ENCODE data around the gene TRMT2A.

DNA sequence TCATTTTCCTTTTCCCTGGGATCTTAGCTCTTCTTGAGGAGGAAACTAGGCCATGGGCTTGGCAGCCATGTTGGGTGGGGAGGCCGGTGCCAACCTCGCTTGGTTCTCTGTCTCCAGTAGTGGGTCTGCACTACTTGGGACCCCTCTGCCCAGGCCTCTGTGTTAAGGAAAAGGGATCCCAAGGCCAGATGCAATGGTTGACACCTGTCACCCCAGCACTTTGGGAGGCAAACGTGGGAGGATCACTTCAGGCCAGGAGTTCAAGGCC, 12.7 kb upstream of the TRMT2A start:
- TF ChIP-seq ZNF629 (tag by site-specific recombination; IDR thresholded peaks at IDR 0.05) (no peak), ZNF558 (tag by site-specific recombination; IDR thresholded peaks at IDR 0.05) (no peak), ZNF837 (tag by site-specific recombination; IDR thresholded peaks at IDR 0.05) (no peak), ZNF37A (tag by site-specific recombination; IDR thresholded peaks at IDR 0.05) (no peak), ZFP41 (tag by site-specific recombination; IDR thresholded peaks at IDR 0.05; ENCODE audit: borderline replicate concordance) (no peak), ZNF19 (tag by site-specific recombination; IDR thresholded peaks at IDR 0.05; ENCODE audit: low read depth) (no peak)

All from HEK293 (cell line).